Gastrocnemius medialis (tissue), 4 donors: ENCODE results near the gene CD101. TPM values are rescaled to one million over a fixed set of nuclear protein-coding genes. Genes with fewer than 3 reads are reported as not detected.

Experiments
- ATAC-seq, 2 donors: fragments of 150-250 bp; one replicate each; pipeline ENCODE4 v1.9.1; 2016
- DNase-seq, 2 donors: peaks; one replicate each; pipeline ENCODE4 v3.0.0-alpha.2; 2019
- H3K27ac ChIP-seq, 4 donors: fragments of 200-600 bp; sonication (generic); 1 replicate in 1 of 4; 2 replicates in 3 of 4; pipeline ENCODE4 v1.5.1; 2016 to 2018; ENCODE audit warnings: mild to moderate bottlenecking in 2 of 4, moderate library complexity in 1 of 4
- H3K27me3 ChIP-seq, 3 donors: fragments of 200-600 bp; sonication (generic) in 2 of 3; 1 replicate in 1 of 3; 2 replicates in 2 of 3; pipeline versions ENCODE4 v1.5.1 to v1.6.0; 2016 to 2019; ENCODE audit warnings: mild to moderate bottlenecking in 1 of 3, moderate library complexity in 1 of 3
- H3K36me3 ChIP-seq, 2 donors: fragments of 200-600 bp; sonication (generic) in 1 of 2; one replicate each; pipeline ENCODE4 v1.5.1; 2017 to 2018
- H3K4me1 ChIP-seq, 2 donors: fragments of 200-600 bp; sonication (generic) in 1 of 2; one replicate each; pipeline ENCODE4 v1.5.1; 2016 to 2017; ENCODE audit warnings: mild to moderate bottlenecking in 2 of 2
- H3K4me3 ChIP-seq, 4 donors: fragments of 200-600 bp; sonication (generic) in 3 of 4; 1 replicate in 1 of 4; 2 replicates in 3 of 4; pipeline ENCODE4 v1.5.1; 2016 to 2019; ENCODE audit warnings: mild to moderate bottlenecking in 2 of 4
- H3K9me3 ChIP-seq, 3 donors: fragments of 200-600 bp; sonication (generic) in 2 of 3; 1 replicate in 1 of 3; 2 replicates in 2 of 3; pipeline ENCODE4 v1.5.1; 2016 to 2019
- POLR2A ChIP-seq, 2 donors: fragments of 450-650 bp; IDR thresholded peaks; one replicate each; pipeline ENCODE4 v1.6.1; 2017; ENCODE audit warnings: antibody characterized with exemption in 2 of 2, mild to moderate bottlenecking in 2 of 2, moderate library complexity in 2 of 2
- in situ Hi-C, 4 donors: fragments of 200-750 bp; cut with MboI; loops; one replicate each; pipeline versions ENCODE4 v1.15.0 to v1.8.0; 2017; ENCODE audit warnings: low sequenced_read_pairs in 4 of 4
- intact Hi-C: fragments of 100-400 bp; cut with DNase I; formaldehyde crosslinking; loops from one replicate; pipeline ENCODE4 v1.15.1; 2023; ENCODE audit warnings: low total_unique reads
- total RNA-seq, 4 donors: library from RNA; depleted of rRNA; stranded (reverse); fragments of >200 nt; gene quantifications; one replicate each; pipeline versions ENCODE4 v1.1.0 to v1.2.3, GENCODE V29; 2016
- TF ChIP-seq, protein P1 (sequence below), 5 experiments: fragments of 450-650 bp in 3 of 5; fragments of 200-600 bp in 2 of 5; sonication (generic) in 2 of 5; IDR thresholded peaks in 4 of 5; conservative IDR thresholded peaks in 1 of 5; 1 replicate in 4 of 5; 2 replicates in 1 of 5; pipeline ENCODE4 v1.5.1; 2016 to 2019; ENCODE audit warnings: antibody characterized with exemption in 5 of 5, mild to moderate bottlenecking in 3 of 5, moderate library complexity in 3 of 5

Gene CD101
- total RNA-seq, 4 donors from 2014 or later, result 0.10 TPM; not detected in 3

DNA sequence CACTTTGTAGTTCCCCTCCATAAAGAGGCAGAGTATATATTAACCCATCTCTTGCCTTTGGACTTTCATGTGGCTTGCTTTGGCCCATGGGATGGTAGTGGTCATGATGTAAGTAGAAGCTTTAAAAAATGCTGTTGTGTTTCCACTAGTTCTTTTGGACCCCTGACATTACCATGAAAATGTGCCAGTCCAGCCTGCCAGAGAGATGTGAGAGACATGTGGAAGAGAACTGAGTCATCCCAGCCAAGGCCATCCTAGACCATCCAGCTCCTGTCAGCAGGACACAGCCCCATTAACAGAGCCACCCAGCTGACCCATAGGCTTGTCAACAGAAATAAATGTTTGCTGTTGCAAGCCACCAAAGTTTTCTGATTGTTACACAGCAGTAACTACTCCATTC, 3.9 kb upstream of the CD101 start:
- Histone ChIP-seq H3K27ac (no peak overlapping the region), H3K4me3 (no peak overlapping the region), H3K4me1 (no peaks in the 10 kb centered on the region), H3K36me3 (no peaks in the 10 kb centered on the region), H3K9me3 (no peaks in the 10 kb centered on the region), H3K27me3 (no peaks in the 10 kb centered on the region)
- DNase-seq (no peak), ATAC-seq (no peak)
- intact Hi-C loops (no loop called here), in situ Hi-C loops (no loop called here)
- TF ChIP-seq, protein P1, sequence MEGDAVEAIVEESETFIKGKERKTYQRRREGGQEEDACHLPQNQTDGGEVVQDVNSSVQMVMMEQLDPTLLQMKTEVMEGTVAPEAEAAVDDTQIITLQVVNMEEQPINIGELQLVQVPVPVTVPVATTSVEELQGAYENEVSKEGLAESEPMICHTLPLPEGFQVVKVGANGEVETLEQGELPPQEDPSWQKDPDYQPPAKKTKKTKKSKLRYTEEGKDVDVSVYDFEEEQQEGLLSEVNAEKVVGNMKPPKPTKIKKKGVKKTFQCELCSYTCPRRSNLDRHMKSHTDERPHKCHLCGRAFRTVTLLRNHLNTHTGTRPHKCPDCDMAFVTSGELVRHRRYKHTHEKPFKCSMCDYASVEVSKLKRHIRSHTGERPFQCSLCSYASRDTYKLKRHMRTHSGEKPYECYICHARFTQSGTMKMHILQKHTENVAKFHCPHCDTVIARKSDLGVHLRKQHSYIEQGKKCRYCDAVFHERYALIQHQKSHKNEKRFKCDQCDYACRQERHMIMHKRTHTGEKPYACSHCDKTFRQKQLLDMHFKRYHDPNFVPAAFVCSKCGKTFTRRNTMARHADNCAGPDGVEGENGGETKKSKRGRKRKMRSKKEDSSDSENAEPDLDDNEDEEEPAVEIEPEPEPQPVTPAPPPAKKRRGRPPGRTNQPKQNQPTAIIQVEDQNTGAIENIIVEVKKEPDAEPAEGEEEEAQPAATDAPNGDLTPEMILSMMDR (IDR thresholded peaks at IDR 0.05 in 4 of 5, conservative IDR thresholded peaks at IDR 0.05 in 1 of 5), result no peak
- no peak for TF ChIP-seq POLR2A (IDR thresholded peaks at IDR 0.05)

DNA sequence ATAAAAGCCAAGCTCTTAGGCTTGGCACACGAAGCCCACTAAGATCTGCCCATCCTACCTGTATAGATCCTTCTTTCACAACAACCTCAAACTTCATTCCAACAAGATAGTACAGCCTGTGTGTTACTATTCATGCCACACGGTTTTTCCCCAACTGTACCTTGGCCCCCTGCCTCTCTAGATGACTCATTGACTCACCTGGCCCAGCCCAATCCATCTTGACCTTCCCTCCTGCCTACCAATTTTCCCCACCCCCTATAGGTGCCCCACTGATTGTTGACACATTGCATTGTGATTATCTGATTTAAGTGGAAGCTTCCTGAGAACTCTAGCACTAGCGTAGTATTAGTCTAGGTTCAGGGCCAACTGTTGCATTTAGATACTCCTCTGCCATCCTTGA, 2.0 kb upstream of the CD101 start:
- Histone ChIP-seq H3K36me3 (no peaks in the 10 kb centered on the region), H3K4me3 (no peak overlapping the region), H3K27ac (no peak overlapping the region), H3K4me1 (no peaks in the 10 kb centered on the region), H3K27me3 (no peaks in the 10 kb centered on the region), H3K9me3 (no peaks in the 10 kb centered on the region)
- ATAC-seq (no peak), DNase-seq (no peak)
- in situ Hi-C loops (no loop called here), intact Hi-C loops (no loop called here)
- TF ChIP-seq, protein P1 (IDR thresholded peaks at IDR 0.05 in 4 of 5, conservative IDR thresholded peaks at IDR 0.05 in 1 of 5), result no peak
- TF ChIP-seq POLR2A (IDR thresholded peaks at IDR 0.05), result no peak

DNA sequence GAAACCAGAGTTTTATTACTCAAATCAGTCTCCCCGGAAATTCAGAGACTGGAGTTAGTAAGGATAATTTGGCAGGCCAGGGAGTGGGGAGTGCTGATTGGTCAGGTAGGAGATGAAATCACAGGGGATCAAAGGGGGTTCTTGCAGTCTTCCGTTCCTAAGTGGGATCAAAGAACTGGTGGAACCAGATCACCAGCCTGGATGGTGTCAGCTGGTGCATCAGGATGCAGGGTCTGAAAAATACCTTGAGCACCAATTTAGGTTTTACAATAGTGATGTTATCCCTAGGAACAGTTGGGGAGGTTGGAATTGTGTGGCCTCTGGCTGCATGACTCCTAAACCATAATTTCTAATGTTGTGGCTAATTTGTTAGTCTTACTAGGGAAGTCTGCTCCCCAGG, 1.4 kb upstream of the CD101 start:
- TF ChIP-seq POLR2A (IDR thresholded peaks at IDR 0.05), result no peak
- TF ChIP-seq, protein P1 (IDR thresholded peaks at IDR 0.05 in 4 of 5, conservative IDR thresholded peaks at IDR 0.05 in 1 of 5), result no peak
- Histone ChIP-seq H3K27me3 (no peaks in the 10 kb centered on the region), H3K9me3 (no peaks in the 10 kb centered on the region), H3K27ac (no peak overlapping the region), H3K36me3 (no peaks in the 10 kb centered on the region), H3K4me1 (no peaks in the 10 kb centered on the region), H3K4me3 (no peak overlapping the region)
- in situ Hi-C loops, result no loop called here
- ATAC-seq (no peak), DNase-seq (no peak)
- intact Hi-C loops, result no loop called here

DNA sequence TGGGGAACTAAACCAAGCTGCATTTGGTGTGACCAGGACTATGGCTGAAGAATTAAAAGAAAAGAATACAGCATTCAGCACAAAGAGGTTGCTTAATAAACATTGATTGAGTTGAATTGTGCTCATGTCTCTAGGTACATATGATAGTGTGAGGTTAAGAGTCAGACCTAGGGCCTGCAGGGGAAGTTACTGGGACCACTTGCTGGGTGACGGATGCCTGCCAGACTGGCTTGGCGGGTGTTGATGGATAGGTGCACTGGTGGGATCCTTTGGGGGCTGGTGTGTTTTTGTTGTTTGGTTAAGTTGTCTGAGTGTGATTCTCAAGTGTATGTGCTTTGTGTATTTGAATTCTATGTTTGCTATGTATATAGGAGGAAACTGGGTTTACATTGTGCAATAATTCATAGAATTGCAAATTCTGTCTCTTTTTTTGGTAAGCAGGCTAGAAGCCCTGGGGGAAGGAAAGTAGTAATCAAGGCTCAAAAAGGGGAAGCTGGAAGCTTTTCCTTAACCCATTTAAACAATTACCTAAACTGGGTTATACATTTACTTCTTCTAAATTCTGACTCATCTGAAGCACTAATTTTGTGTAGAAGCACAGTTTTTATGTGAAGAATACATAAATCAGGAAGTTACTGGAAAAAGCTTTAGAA, 1.8 kb downstream of the CD101 start:
- Histone ChIP-seq H3K36me3 (no peaks in the 10 kb centered on the region), H3K27me3 (no peaks in the 10 kb centered on the region), H3K27ac (no peak overlapping the region), H3K9me3 (no peaks in the 10 kb centered on the region), H3K4me3 (no peak overlapping the region), H3K4me1 (no peaks in the 10 kb centered on the region)
- DNase-seq (no peak), ATAC-seq (no peak)
- TF ChIP-seq, protein P1 (IDR thresholded peaks at IDR 0.05 in 4 of 5, conservative IDR thresholded peaks at IDR 0.05 in 1 of 5), result no peak
- no peak for TF ChIP-seq POLR2A (IDR thresholded peaks at IDR 0.05)
- in situ Hi-C loops, result no loop called here
- intact Hi-C loops, result no loop called here

DNA sequence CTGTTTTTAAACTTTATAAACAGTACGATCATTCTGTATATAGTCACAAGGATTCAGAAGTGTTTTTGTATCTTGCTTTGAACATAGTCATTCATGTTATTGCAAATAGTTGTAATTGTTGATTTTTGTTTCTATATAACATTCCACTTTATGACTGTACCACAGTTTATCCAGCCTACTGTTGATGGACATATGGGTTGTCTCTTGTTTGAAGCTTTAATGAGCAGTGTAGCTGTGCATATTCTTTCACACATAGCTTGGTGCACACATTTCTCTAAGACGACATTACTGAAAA, 6.1 kb downstream of the CD101 start:
- intact Hi-C loops, result no loop called here
- no peak for ATAC-seq

More for the DNA sequence above, 6.1 kb downstream of the CD101 start:
- no peaks in the 10 kb centered on the region for H3K36me3 ChIP-seq
- no peak for DNase-seq
- no peaks in the 10 kb centered on the region for H3K27me3 ChIP-seq
- no peak overlapping the region for H3K27ac ChIP-seq
- no peak for TF ChIP-seq POLR2A (IDR thresholded peaks at IDR 0.05)
- TF ChIP-seq, protein P1 (IDR thresholded peaks at IDR 0.05 in 4 of 5, conservative IDR thresholded peaks at IDR 0.05 in 1 of 5), result no peak
- H3K4me1 ChIP-seq, result no peaks in the 10 kb centered on the region
- H3K9me3 ChIP-seq, result no peaks in the 10 kb centered on the region
- no peak overlapping the region for H3K4me3 ChIP-seq
- in situ Hi-C loops, result no loop called here
